GM23248 (cell line): ENCODE data around the gene COQ7.

Source experiments
- EZH2 ChIP-seq: fragments of 200-600 bp; sonication (generic); IDR thresholded peaks from 2 replicates; pipeline ENCODE4 v1.6.1; 2018; ENCODE audit warnings: antibody characterized with exemption, mild to moderate bottlenecking; ENCODE audit not compliant: insufficient read depth, poor library complexity, severe bottlenecking
- EZH2phosphoT487 ChIP-seq: fragments of 200-600 bp; sonication (generic); IDR thresholded peaks from 2 replicates; pipeline ENCODE4 v1.6.1; 2018; ENCODE audit warnings: antibody characterized with exemption, moderate library complexity, mild to moderate bottlenecking, low read depth; ENCODE audit not compliant: insufficient read depth

DNA sequence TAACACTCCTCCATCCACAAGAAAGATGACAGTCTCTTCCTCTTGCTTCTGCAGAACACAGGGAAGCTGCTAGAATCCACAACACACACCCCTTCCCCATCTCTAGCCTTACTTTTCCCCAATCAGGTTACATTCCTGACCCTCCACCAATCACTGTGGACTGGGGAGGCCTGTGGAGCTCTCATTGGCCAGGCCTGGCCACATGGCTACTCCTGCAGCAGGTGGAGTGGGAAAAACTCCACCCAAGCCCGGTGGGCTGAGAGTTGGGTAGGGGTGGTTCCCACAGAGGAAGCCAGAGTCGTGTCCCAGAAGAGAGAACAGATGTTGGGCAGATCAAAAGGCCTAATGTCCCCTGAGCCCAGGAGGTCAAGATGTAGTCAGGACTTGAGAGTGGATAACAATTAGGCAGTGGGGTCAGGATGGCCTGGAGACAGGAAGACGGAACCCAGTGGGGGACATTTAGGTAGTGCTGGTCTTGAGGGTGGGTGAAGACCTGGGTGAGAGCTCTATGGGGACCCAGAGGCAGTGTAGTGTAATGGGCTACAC lies 22.1 kb downstream of the COQ7 start:
- TF ChIP-seq EZH2 (no peak), EZH2phosphoT487 (no peak)
